IMR-90 (cell line): Measurements from ENCODE around the gene RFX6. TPM values are rescaled to one million over a fixed set of nuclear protein-coding genes. Genes with fewer than 3 reads are reported as not detected.

Experiments used
- ATAC-seq: fragments of 200-7000 bp; cut with Tn5 transposase; 2 replicates; pipeline ENCODE4 v1.9.1; 2020; ENCODE audit warnings: low read depth, mild to moderate bottlenecking, moderate library complexity
- BruUV-seq: library from RNA; stranded (reverse); fragments of 400-500 nt; replicated peaks from 2 replicates; lab custom pipeline; 2021; lab: Mats Ljungman, UMichigan
- CTCF ChIA-PET: fragments of 300-600 bp; formaldehyde crosslinking; extraction: SDS; loops from one replicate; lab custom pipeline; 2021; ENCODE audit warnings: antibody characterized with exemption; lab: Yijun Ruan, JAX
- POLR2A ChIA-PET: fragments of 300-600 bp; sonication (Branson Sonifier 250); formaldehyde crosslinking; loops from one replicate; lab custom pipeline; 2022; ENCODE audit warnings: antibody characterized with exemption; ENCODE audit not compliant: unreplicated experiment; lab: Charles Lee
- DNase-seq: peaks from one replicate; pipeline ENCODE4 v3.0.0; 2013
- H2AFZ ChIP-seq: replicated peaks from 2 replicates; pipeline ENCODE3; 2013; ENCODE audit warnings: low read length, mild to moderate bottlenecking; ENCODE audit not compliant: poor library complexity
- H2AK5ac ChIP-seq: 2 replicates; pipeline ENCODE4 v1.6.1; 2013; ENCODE audit warnings: low read depth, low read length, inconsistent platforms
- H2AK9ac ChIP-seq: replicated peaks from 2 replicates; pipeline ENCODE3; 2013; ENCODE audit warnings: mild to moderate bottlenecking, low read depth, low read length, moderate library complexity; ENCODE audit not compliant: poor library complexity
- H2BK120ac ChIP-seq: 2 replicates; pipeline ENCODE4 v1.6.1; 2013; ENCODE audit warnings: low read depth, low read length, inconsistent platforms
- H2BK15ac ChIP-seq: 3 replicates; pipeline ENCODE4 v1.6.1; 2013; ENCODE audit warnings: low read depth, low read length, inconsistent platforms
- H2BK20ac ChIP-seq: 2 replicates; pipeline ENCODE4 v1.6.1; 2013; ENCODE audit warnings: low read depth, mild to moderate bottlenecking, inconsistent platforms, low read length, moderate library complexity
- H2BK5ac ChIP-seq: 2 replicates; pipeline ENCODE4 v1.6.1; 2013; ENCODE audit warnings: mild to moderate bottlenecking, low read depth, low read length, inconsistent platforms; ENCODE audit not compliant: poor library complexity, severe bottlenecking
- H3K14ac ChIP-seq: replicated peaks from 2 replicates; pipeline ENCODE4 v1.6.1; 2013; ENCODE audit warnings: low read depth, low read length, inconsistent platforms
- H3K18ac ChIP-seq: 2 replicates; pipeline ENCODE4 v1.6.1; 2013; ENCODE audit warnings: low read depth, low read length, control low read depth
- H3K23ac ChIP-seq: 2 replicates; pipeline ENCODE4 v1.6.1; 2013; ENCODE audit warnings: low read depth, low read length, inconsistent platforms
- H3K27ac ChIP-seq: 2 replicates; pipeline ENCODE4 v1.5.1; 2013; ENCODE audit warnings: mild to moderate bottlenecking, control low read depth, low read length; ENCODE audit not compliant: insufficient read depth
- H3K27me3 ChIP-seq: 2 replicates; pipeline ENCODE4 v1.6.1; 2013; ENCODE audit warnings: low read length; ENCODE audit not compliant: control insufficient read depth, insufficient read depth
- H3K36me3 ChIP-seq: 2 replicates; pipeline ENCODE4 v1.6.1; 2013; ENCODE audit warnings: low read length, mixed read lengths; ENCODE audit not compliant: control insufficient read depth, insufficient read depth
- H3K4ac ChIP-seq: 2 replicates; pipeline ENCODE4 v1.6.1; 2013; ENCODE audit warnings: low read depth, low read length, inconsistent platforms
- H3K4me1 ChIP-seq: 2 replicates; pipeline ENCODE4 v1.6.1; 2013; ENCODE audit warnings: low read length, mixed read lengths; ENCODE audit not compliant: control insufficient read depth, insufficient read depth
- H3K4me2 ChIP-seq: 2 replicates; pipeline ENCODE4 v1.6.1; 2013; ENCODE audit warnings: low read depth, mild to moderate bottlenecking, control low read depth, low read length, moderate library complexity
- H3K4me3 ChIP-seq: 2 replicates; pipeline ENCODE4 v1.5.1; 2013; ENCODE audit warnings: low read depth, mild to moderate bottlenecking, control low read depth, low read length, moderate library complexity; ENCODE audit not compliant: insufficient read depth
- H3K56ac ChIP-seq: 2 replicates; pipeline ENCODE4 v1.6.1; 2013; ENCODE audit warnings: low read length, inconsistent platforms; ENCODE audit not compliant: insufficient read depth; ENCODE audit errors: extremely low read depth
- H3K79me1 ChIP-seq, 2 experiments: 2 replicates each; pipeline ENCODE4 v1.6.1; 2013; ENCODE audit warnings: low read length in 2 of 2, inconsistent platforms in 1 of 2, low read depth in 1 of 2
- H3K9ac ChIP-seq: 2 replicates; pipeline ENCODE4 v1.6.1; 2013; ENCODE audit warnings: low read depth, low read length, control low read depth
- H3K9me1 ChIP-seq: 2 replicates; pipeline ENCODE4 v1.6.1; 2013; ENCODE audit warnings: low read length, inconsistent platforms; ENCODE audit not compliant: insufficient read depth
- H3K9me3 ChIP-seq: 2 replicates; pipeline ENCODE4 v1.6.1; 2013; ENCODE audit warnings: low read length; ENCODE audit not compliant: control insufficient read depth, insufficient read depth
- H4K20me1 ChIP-seq: 2 replicates; pipeline ENCODE4 v1.6.1; 2013; ENCODE audit warnings: low read length, inconsistent platforms; ENCODE audit not compliant: insufficient read depth
- H4K5ac ChIP-seq: 2 replicates; pipeline ENCODE4 v1.6.1; 2013; ENCODE audit warnings: mild to moderate bottlenecking, low read depth, low read length, control low read depth
- H4K8ac ChIP-seq, 2 experiments: 2 replicates each; pipeline ENCODE4 v1.6.1; 2013; ENCODE audit warnings: low read depth in 2 of 2, low read length in 2 of 2, control low read depth in 1 of 2, inconsistent platforms in 1 of 2
- H4K91ac ChIP-seq: 2 replicates; pipeline ENCODE4 v1.6.1; 2013; ENCODE audit warnings: low read depth, low read length, inconsistent platforms; ENCODE audit not compliant: insufficient read depth
- CTCF ChIP-seq: conservative IDR thresholded peaks from 2 replicates; pipeline ENCODE4 v1.5.1; 2012; ENCODE audit warnings: mild to moderate bottlenecking, low read depth, low read length, improper control_type of control experiment
- MAFK ChIP-seq: IDR thresholded peaks from 2 replicates; pipeline ENCODE4 v1.6.1; 2012; ENCODE audit warnings: low read depth, low read length, improper control_type of control experiment
- MAZ ChIP-seq: IDR thresholded peaks from 2 replicates; pipeline ENCODE4 v1.6.1; 2012; ENCODE audit warnings: low read depth, mild to moderate bottlenecking, low read length, improper control_type of control experiment, moderate library complexity, borderline replicate concordance
- RCOR1 ChIP-seq: IDR thresholded peaks from 2 replicates; pipeline ENCODE4 v1.6.1; 2012; ENCODE audit warnings: mild to moderate bottlenecking, low read length, improper control_type of control experiment; ENCODE audit not compliant: insufficient replicate concordance
- SMC3 ChIP-seq: fragments of 150-350 bp; IDR thresholded peaks from 2 replicates; pipeline ENCODE4 v1.6.1; 2016; ENCODE audit warnings: low read depth, mild to moderate bottlenecking, antibody characterized with exemption, low read length, moderate library complexity
- WGBS, 2 experiments: methylation state at CpG; one replicate each; pipeline versions ENCODE4 v1.1.5 to v1.1.7; 2013; ENCODE audit warnings: missing lambda C conversion rate in 2 of 2; ENCODE audit not compliant: insufficient read length in 1 of 2; ENCODE audit errors: extremely low coverage in 2 of 2; 5-methylcytosine and 5-hydroxymethylcytosine counted together
- dilution Hi-C: fragments of 300-500 bp; cut with HindIII; formaldehyde crosslinking; loops from one replicate; pipeline ENCODE4 v1.14.3; 2018; ENCODE audit warnings: low sequenced_read_pairs; ENCODE audit not compliant: unreplicated experiment
- in situ Hi-C: fragments of 300-500 bp; cut with MboI; formaldehyde crosslinking; loops from 3 replicates; pipeline ENCODE4 v1.14.3; 2019; ENCODE audit warnings: low sequenced_read_pairs, inconsistent platforms, mixed read lengths
- intact Hi-C: fragments of 100-400 bp; cut with micrococcal nuclease; formaldehyde crosslinking; loops from 2 replicates; pipeline ENCODE4 v1.10.0; 2022
- polyA plus RNA-seq, 3 experiments: library from polyadenylated mRNA; depleted of rRNA; stranded (reverse); fragments of >200 nt; gene quantifications; 2 replicates each; pipeline ENCODE4 v1.2.3, GENCODE V29; 2012; ENCODE audit warnings: low replicate concordance in 1 of 3
- total RNA-seq: library from RNA; depleted of rRNA; stranded (reverse); fragments of >200 nt; gene quantifications from 2 replicates; pipeline ENCODE4 v1.2.3, GENCODE V29; 2012

Gene RFX6
- total and polyA plus RNA-seq, 2 of the 4 experiments (the other 2 are of a cell fraction): not detected

GRCh38 chr6:116933485-116933884 is 56.4 kb downstream of the RFX6 start:
- BruUV-seq: no TSS peak
- H2BK20ac ChIP-seq: no peak overlapping the region
- intact Hi-C loops: no loop called here
- no peak for TF ChIP-seq RCOR1
- TF ChIP-seq MAZ: no peak
- no peak for TF ChIP-seq CTCF
- TF ChIP-seq SMC3: no peak
- TF ChIP-seq MAFK: no peak
- H4K8ac ChIP-seq: no peak overlapping the region
- no peak overlapping the region for H3K9ac ChIP-seq
- ATAC-seq: no peak
- ChIA-PET POLR2A (no interaction called here), CTCF (no interaction called here)
- no peak overlapping the region for H3K14ac ChIP-seq
- H3K79me1 ChIP-seq: no peaks in the 10 kb centered on the region
- no peak overlapping the region for H3K23ac ChIP-seq
- H3K9me3 ChIP-seq: no peaks in the 10 kb centered on the region
- no peak overlapping the region for H2AK9ac ChIP-seq
- no peak overlapping the region for H2BK120ac ChIP-seq
- H3K4ac ChIP-seq: no peak overlapping the region
- H3K9me1 ChIP-seq: no peaks in the 10 kb centered on the region
- no peak overlapping the region for H2AK5ac ChIP-seq
- no peak overlapping the region for H3K4me3 ChIP-seq
- no peak overlapping the region for H4K91ac ChIP-seq
- dilution Hi-C loops: no loop called here
- DNase-seq: no peak
- H3K56ac ChIP-seq: no peak overlapping the region
- H3K27ac ChIP-seq: no peak overlapping the region
- H4K20me1 ChIP-seq: no peaks in the 10 kb centered on the region
- H3K4me1 ChIP-seq: no peaks in the 10 kb centered on the region
- H2BK5ac ChIP-seq: no peak overlapping the region
- no peak overlapping the region for H2BK15ac ChIP-seq
- no peak overlapping the region for H3K18ac ChIP-seq
- H3K36me3 ChIP-seq: no peaks in the 10 kb centered on the region
- no peaks in the 10 kb centered on the region for H3K27me3 ChIP-seq
- WGBS, 2 experiments: 0% methylated on average over 2 of the region's 2 CpGs; no CpG with 5 or more reads in 1 of the 2 experiments
- no peak overlapping the region for H4K5ac ChIP-seq
- in situ Hi-C loops: no loop called here
- no peak overlapping the region for H3K4me2 ChIP-seq
- no peak overlapping the region for H2AFZ ChIP-seq
